Panc1 (cell line): ENCODE measurements around the gene PPL.

ENCODE experiments used
- CTCF ChIP-seq: fragments of 450-650 bp; IDR thresholded peaks from 2 replicates; pipeline ENCODE4 v1.5.1; 2017; ENCODE audit warnings: mild to moderate bottlenecking
- SIN3A ChIP-seq: IDR thresholded peaks from 2 replicates; pipeline ENCODE4 v1.6.1; 2012; ENCODE audit warnings: low read depth, mild to moderate bottlenecking, low read length, moderate library complexity, borderline replicate concordance; ENCODE audit not compliant: insufficient read depth

- no peak for TF ChIP-seq CTCF
- no peak for TF ChIP-seq SIN3A
Observed at GRCh38 chr16:4923853-4924252, 13.1 kb downstream of the PPL start.
